ENCODE results near the gene RTTN. TPM values are rescaled to one million over a fixed set of nuclear protein-coding genes. Genes with fewer than 3 reads are reported as not detected.

The RTTN gene
- total RNA-seq, 2 donors from 2014 or later: 13.0 to 20.1 TPM

GRCh38 chr18:70068981-70069380, 136.5 kb downstream of the RTTN start:
- Histone ChIP-seq H3K27ac (no peak overlapping the region), H3K27me3 (no peaks in the 10 kb centered on the region), H3K4me1 (no peaks in the 10 kb centered on the region), H3K4me3 (no peak overlapping the region), H3K9me3 (no peaks in the 10 kb centered on the region), H3K36me3 (replicated peaks in 1 of 2; ENCODE audit: insufficient read depth in 1 of 2, low read depth in 2 of 2) (no peaks in the 10 kb centered on the region)
- intact Hi-C loops (cut with DNase I): loop anchor here (10.0 kb wide), 1 partner anchor 1054 kb away; no protein-coding TSS in a partner anchor
- DNase-seq (no peak), ATAC-seq (no peak)
- no peak for TF ChIP-seq POLR2A (IDR thresholded peaks at IDR 0.05)
- TF ChIP-seq, protein P1, sequence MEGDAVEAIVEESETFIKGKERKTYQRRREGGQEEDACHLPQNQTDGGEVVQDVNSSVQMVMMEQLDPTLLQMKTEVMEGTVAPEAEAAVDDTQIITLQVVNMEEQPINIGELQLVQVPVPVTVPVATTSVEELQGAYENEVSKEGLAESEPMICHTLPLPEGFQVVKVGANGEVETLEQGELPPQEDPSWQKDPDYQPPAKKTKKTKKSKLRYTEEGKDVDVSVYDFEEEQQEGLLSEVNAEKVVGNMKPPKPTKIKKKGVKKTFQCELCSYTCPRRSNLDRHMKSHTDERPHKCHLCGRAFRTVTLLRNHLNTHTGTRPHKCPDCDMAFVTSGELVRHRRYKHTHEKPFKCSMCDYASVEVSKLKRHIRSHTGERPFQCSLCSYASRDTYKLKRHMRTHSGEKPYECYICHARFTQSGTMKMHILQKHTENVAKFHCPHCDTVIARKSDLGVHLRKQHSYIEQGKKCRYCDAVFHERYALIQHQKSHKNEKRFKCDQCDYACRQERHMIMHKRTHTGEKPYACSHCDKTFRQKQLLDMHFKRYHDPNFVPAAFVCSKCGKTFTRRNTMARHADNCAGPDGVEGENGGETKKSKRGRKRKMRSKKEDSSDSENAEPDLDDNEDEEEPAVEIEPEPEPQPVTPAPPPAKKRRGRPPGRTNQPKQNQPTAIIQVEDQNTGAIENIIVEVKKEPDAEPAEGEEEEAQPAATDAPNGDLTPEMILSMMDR (IDR thresholded peaks at IDR 0.05): no peak

GRCh38 chr18:70059684-70060083, 145.8 kb downstream of the RTTN start:
- ATAC-seq (no peak), DNase-seq (no peak)
- intact Hi-C loops (cut with DNase I): loop anchor here (10.0 kb wide), 1 partner anchor 1045 kb away; no protein-coding TSS in a partner anchor
- H3K27me3 ChIP-seq: no peaks in the 10 kb centered on the region
- TF ChIP-seq, protein P1 (IDR thresholded peaks at IDR 0.05): no peak
- no peak for TF ChIP-seq POLR2A (IDR thresholded peaks at IDR 0.05)
- H3K27ac ChIP-seq: no peak overlapping the region
- no peak overlapping the region for H3K4me3 ChIP-seq
- H3K36me3 ChIP-seq (replicated peaks in 1 of 2; ENCODE audit: insufficient read depth in 1 of 2, low read depth in 2 of 2): no peaks in the 10 kb centered on the region
- H3K4me1 ChIP-seq: no peaks in the 10 kb centered on the region
- no peaks in the 10 kb centered on the region for H3K9me3 ChIP-seq
- WGBS, 2 donors: 89 to 95% methylated on average over 3 of the region's 3 CpGs

- ATAC-seq: no peak
- Histone ChIP-seq H3K4me3 (no peak overlapping the region), H3K9me3 (no peaks in the 10 kb centered on the region), H3K27me3 (no peaks in the 10 kb centered on the region), H3K36me3 (replicated peaks in 1 of 2; ENCODE audit: insufficient read depth in 1 of 2, low read depth in 2 of 2) (no peaks in the 10 kb centered on the region), H3K4me1 (no peaks in the 10 kb centered on the region), H3K27ac (no peak overlapping the region)
- DNase-seq: no peak
- no peak for TF ChIP-seq POLR2A (IDR thresholded peaks at IDR 0.05)
- TF ChIP-seq, protein P1 (IDR thresholded peaks at IDR 0.05): no peak
- intact Hi-C loops (cut with DNase I): no loop called here
Measured at GRCh38 chr18:70058916-70059315, 146.6 kb downstream of the RTTN start.

- intact Hi-C loops (cut with DNase I): no loop called here
- no peak for ATAC-seq
- H3K27me3 ChIP-seq: no peaks in the 10 kb centered on the region
- 90% methylated on average over 4 of the region's 4 CpGs for WGBS, 2 donors
- H3K9me3 ChIP-seq: no peaks in the 10 kb centered on the region
- no peak overlapping the region for H3K4me3 ChIP-seq
- no peaks in the 10 kb centered on the region for H3K36me3 ChIP-seq (replicated peaks in 1 of 2; ENCODE audit: insufficient read depth in 1 of 2, low read depth in 2 of 2)
- no peaks in the 10 kb centered on the region for H3K4me1 ChIP-seq
- H3K27ac ChIP-seq: no peak overlapping the region
- TF ChIP-seq POLR2A (IDR thresholded peaks at IDR 0.05): no peak
- TF ChIP-seq, protein P1 (IDR thresholded peaks at IDR 0.05): no peak
- DNase-seq: no peak
Measured at GRCh38 chr18:70047931-70048603, 157.4 kb downstream of the RTTN start.

DNA sequence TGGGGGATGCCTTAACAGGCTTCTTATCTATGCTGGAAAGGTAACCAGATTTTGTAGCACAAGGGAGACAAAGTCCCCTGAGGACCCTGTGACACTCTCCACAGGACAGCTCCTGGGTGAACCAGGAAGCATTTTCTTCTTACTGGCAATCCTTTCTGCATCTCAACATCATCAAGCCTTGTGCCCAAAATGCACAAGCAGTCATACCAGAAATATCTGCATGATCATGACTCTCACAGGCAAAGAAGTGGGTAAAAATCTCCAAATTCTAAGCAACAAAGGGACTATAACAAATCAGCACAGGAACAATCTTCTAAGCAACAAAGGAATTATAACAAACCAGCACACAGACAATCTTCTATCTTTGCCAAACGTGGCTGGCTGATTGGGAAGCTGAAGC, 158.7 kb downstream of the RTTN start:
- Histone ChIP-seq H3K27ac (no peak overlapping the region), H3K27me3 (no peaks in the 10 kb centered on the region)
- intact Hi-C loops (cut with DNase I): no loop called here

More for the DNA sequence above, 158.7 kb downstream of the RTTN start:
- no peaks in the 10 kb centered on the region for H3K9me3 ChIP-seq
- WGBS, 2 donors: 70 to 77% methylated on average over 1 of the region's 1 CpG
- no peak overlapping the region for H3K4me3 ChIP-seq
- no peak for ATAC-seq
- TF ChIP-seq, protein P1 (IDR thresholded peaks at IDR 0.05): no peak
- TF ChIP-seq POLR2A (IDR thresholded peaks at IDR 0.05): no peak
- no peak for DNase-seq
- H3K36me3 ChIP-seq (replicated peaks in 1 of 2; ENCODE audit: insufficient read depth in 1 of 2, low read depth in 2 of 2): no peaks in the 10 kb centered on the region
- H3K4me1 ChIP-seq: no peaks in the 10 kb centered on the region

Measured in body of pancreas (tissue), 4 donors.